ENCODE measurements around the gene DLGAP1.
A peak's percentile ranks its signal among the peaks of the same experiment; 100 is the strongest.

DLGAP1 gene

DNA sequence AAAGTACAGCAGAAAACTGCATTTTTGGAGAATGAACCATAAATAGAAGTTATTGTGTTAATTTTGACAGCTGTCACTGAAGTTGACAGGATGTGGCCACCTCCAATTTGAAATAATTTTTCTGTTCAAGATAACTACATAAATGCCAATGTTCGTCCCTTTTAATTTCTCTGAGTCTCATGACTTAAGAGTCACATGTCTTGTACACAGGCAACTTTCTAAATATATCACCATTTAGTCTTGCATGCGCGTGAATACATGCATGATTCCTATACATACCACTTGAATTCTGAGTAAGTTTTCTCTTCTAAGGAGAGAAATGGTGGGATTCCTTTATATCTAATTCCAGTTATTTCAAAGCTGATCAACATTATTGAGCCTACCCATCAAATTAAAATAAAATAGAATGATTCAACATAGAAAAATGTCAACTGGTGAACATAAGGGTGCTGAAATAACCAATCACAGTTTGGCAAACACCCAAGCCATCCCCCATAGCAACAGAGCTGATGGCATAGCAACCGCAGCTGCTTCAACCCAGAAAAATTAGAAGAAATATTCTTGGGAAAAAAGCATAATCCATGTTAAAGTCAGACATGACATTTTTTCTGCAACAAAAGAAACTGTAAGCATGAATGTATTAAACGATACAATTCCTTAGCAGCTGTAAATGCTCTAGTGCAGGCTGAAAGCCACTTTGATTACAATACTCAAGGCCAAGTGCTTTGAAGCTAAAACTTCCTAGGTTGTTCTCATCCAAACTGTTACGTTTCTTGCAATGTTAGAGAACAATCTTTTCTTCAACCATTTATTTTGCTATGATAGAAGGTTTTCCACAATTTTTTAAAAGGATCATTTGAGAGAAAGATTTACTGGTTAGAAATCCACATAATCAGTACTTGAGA is 282.7 kb downstream of the DLGAP1 start:
- no peak for DNase-seq (ENCODE audit: low read depth)

DNA sequence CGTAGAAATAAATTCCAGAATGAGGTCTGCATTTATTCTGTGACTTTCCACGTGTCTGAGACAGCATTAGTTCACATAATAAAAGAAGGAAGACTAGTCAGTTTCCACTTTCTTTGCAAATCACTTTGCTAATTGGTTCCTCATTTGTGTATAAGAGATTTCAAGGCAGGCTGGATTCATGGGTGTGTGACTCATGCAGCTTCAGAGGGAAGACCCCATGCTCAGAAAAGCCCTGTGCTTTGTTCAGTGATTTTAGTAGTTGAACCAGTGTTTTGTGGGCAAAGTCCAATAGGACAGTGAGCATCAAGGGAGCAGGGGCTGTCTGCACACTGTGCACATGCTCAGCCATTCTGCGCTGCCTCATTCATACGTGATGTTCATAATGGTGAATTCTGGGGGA is 297.8 kb downstream of the DLGAP1 start:
- DNase-seq (ENCODE audit: low read depth) = no peak

DNA sequence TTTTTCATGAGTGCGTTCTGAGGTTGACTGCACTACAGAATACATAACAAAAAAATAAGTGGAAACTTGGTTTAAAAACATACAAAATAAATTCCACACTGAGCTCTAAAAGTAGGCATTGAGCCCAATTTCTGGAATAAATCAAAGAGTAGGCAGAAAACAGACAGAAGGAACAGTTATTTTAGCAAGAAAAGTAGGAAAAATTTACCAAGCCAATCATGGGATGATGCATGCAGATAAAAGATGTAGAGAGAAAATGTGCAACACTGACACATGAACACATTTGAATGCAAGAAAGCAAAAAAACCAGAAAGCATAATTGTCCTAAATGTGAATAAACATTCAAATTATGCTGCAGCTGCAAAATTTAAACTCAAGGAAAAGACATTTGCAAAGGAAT is 308.3 kb downstream of the DLGAP1 start:
- DNase-seq (ENCODE audit: low read depth) = no peak

DNA sequence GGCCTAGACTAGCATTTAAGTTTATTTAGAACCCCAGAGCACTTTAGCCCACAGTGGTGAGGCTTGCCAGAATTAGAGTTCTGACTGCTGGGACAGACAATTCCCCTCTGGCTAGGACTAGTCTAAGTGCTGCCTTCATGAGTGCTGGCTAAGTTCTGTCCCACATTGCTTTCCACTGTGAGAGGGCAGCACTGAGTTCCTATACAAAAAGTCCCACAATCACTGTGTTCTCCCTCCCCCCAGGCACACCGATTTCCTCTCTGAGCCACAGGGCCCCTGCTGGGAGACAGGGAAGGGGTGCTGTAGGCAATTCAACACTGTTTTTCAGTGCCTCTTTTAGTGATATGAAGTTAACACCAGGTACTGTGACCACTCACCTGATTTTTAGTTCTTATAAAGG is 310.9 kb downstream of the DLGAP1 start:
- DNase-seq (ENCODE audit: low read depth) = no peak

DNA sequence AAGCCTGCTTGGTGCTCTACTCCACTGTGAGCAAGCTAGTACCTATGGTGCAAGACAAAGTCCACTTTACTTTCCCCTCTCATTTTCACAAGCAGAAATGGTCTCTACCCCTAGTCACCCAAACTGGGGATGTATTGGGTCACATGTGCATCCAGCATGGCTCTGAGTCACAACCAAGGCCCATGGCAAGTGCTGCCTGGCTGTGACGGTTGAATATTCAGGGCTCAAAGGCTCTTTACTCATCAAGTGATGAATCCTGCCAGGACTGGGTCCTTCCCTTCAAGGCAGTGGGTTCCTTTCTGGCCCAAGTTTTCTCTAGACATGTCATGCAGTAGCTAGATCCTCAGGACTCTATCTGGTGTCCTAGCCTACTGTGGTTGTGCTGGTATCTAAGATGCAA is 311.5 kb downstream of the DLGAP1 start:
- no peak for DNase-seq (ENCODE audit: low read depth)

DNA sequence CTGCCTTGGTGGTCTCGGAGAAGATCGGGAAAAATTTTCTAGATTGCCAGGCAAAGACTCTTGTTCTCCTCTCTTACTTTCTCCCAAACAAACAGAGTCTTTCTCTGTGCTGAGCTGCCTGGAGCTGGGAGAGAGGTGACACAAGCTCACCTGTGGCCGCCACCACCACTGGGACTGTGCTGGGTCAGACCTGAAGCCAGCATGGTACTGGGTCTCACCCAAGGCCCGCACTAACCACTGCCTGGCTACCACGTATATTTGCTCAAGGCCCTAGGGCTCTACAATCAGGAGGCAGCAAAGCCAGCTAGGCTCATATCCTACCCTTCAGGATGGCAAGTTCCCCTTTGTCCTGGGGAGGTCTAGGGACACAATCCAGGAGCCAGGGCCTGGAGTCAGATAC is 312.2 kb downstream of the DLGAP1 start:
- no peak for DNase-seq (ENCODE audit: low read depth)

DNA sequence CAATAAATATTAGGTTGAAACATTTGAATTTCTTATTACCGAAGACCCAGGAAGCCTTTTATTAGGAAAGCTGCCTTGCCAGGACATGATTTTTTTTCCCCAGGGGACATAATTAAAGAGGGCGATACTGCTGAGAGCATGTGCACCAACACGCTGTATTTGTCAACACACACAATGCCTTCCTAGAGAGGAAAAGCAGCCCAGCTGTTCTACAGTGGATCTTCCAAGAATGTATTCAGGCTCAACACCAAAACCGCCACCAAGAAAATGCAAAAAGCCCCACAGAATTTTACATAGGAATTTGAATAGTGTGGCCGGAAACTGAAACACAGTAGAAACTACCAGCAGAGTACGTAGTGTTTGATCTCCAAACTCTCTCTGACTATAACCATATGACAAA is 320.4 kb downstream of the DLGAP1 start:
- DNase-seq (ENCODE audit: low read depth) = no peak

DNA sequence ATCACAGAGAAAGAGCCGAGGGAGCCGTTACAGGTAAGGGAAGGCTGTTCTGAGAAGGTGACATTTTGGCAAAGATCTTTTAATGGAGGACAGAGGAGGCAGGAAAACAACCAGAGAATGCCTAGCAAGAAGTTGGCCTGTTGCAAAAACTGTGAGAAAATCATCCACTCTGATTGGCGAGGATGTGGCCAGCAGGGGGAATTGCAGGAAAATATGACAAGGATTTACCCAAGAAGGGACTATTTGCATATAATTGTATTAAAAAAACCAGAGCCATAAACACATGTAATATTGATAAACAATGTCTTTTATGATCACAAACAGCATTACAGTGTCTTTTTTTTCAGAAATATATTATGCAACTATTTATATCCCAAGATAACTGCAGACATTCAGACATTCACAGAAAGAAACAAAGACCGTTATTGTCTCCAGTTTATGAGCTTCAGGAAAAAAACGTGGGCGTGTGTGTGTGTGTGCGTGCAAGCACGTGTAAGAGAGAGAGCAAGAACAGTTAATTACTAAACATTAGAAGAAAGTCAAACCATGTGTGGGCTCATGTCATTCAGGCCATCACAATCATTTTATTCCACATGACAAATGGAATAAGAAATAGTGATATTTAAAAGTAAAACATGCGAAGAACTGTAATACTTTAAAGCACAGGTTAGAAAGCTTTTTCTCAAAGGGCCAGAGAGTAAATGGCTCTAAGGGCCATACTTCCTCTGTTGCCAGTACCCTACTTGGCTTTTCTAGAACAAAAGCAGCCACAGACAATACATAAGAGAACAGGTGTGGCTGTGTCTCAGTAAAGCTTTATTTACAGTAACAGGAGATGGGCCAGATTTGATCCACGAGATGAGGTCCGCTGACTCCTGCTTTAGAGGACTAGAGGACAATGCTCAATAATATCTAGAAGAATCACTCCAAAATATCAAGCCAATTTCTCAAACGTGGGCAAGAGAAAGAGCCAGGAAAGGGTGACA is 324.1 kb downstream of the DLGAP1 start:
- DNase-seq (ENCODE audit: low read depth) = no peak

DNA sequence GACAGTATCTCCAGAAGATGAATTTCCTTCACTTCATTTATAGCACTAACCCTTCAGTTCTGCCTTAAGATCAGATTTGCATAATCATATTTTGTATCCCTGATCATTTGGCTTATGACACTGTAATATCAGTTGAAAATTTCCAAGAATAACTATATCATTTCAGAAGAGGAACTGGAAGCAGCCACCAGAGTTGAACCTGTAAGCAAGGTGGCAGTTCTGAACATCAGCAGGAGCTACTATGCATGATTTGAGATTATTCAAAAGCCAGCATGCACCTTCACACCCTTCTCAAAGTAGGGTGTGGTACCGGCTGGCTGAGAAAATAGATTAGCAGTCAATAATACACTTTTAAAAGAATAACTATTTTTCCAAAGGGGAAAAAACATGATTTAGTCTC is 328.2 kb downstream of the DLGAP1 start:
- DNase-seq (ENCODE audit: low read depth) = no peak

DNA sequence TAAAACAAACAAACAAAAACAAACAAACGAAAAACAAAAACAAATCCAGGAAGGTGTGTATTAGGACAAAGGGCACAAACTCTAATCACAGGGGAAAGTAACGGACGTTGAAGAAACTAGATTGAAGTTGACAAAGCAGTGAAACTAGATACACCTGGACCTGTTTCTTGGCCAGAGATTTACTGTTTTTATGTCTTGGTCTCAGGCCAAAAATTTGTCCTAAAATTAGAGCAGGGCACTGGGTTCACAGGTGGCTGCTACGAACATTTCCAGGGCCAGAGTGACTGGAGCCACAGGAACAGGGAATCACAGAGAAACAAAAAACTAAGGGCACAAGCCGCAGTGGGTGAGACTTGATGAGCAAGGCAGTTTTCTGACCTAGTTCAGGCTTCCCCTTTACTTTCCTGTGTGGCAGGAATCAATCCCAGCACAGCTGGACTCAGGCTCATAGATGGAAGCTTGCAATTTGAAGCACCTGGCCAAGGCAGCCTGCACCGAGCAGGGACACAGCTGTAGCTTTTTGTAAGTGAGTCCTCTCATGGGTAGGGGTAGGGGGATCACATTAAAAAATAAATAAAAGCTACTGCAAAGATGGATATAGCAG is 329.4 kb downstream of the DLGAP1 start:
- DNase-seq (ENCODE audit: low read depth) = no peak

DNA sequence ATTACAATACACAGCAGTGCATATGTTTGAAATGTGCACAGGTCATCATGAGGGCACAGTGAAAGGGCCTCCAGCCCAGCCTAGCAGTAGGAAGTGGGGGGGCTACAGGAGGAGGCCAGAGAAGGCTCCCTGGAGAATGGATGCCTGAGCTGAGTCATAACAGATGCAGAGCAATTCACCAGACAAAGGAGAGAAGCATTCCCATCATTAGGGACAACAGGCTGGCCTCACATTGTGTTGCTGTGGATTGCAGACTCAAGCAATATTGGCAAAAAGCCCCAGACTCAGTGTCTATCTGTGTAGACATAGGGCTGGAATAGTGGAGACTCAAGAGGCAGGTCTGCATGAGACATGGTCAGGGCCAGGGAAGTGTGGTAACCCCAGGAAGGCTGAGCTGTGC is 329.9 kb downstream of the DLGAP1 start:
- DNase-seq (ENCODE audit: low read depth) = peak; percentile 19

DNA sequence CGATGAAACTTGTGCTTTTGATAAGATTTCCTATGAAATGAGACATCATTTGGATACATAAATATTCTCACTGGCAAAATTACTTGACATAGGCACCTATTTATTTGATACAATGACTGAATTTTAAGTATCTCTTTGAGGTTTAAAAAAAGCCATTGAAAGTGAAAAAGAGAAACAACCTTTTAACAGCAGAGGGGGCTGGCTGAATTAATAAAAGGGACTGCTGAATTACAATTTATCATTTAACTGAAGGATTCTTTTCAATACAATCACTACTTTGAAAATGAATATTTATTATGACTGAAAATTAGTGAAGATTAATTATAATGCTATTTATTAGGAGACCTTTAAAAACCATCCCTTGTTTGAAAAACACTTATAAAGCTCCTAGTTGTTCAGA is 335.3 kb downstream of the DLGAP1 start:
- no peak for DNase-seq (ENCODE audit: low read depth)

DNA sequence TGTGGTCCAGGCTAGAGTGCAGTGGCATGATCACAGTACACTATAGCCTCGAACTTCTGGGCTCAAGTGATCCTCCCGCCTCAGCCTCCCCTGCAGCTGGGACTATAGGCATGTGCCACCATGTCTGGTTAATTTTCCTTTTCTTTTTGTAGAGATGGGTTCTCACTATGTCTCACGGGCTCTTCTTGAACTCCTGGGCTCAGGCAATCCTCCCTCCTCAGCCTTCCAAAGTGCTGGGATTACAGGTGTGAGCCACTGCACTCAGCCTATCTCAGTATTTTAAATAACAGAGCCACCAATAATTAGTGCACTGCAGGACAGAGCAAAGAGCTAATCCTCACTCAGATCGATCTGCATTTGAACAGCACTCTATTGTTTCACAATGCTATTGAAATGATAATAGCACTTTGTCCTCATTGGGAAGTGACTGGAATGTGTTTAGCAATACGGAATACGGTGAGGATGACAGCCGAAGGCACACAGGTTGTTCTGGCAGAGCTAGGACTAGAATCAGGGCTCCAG is 335.9 kb downstream of the DLGAP1 start:
- DNase-seq (ENCODE audit: low read depth) = no peak

DNA sequence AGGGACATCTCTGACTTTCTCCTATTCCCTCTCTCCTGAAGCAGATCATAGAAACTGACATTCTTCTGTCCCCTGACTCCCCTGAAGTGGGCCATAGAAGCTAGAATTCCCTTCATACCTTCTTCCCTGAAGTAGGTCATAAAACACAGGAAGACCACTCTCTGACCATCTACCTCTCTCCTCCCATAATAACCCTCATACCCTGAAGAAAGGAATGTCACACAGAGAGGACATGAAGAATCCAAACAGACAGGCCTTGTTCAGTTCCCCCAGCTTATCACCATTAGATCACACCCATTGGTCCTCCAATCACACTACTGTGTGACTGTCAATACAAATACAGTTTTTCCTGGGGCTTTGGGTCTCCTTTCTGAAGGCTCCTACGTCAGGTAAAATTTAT is 347.1 kb downstream of the DLGAP1 start:
- DNase-seq (ENCODE audit: low read depth) = no peak

DNA sequence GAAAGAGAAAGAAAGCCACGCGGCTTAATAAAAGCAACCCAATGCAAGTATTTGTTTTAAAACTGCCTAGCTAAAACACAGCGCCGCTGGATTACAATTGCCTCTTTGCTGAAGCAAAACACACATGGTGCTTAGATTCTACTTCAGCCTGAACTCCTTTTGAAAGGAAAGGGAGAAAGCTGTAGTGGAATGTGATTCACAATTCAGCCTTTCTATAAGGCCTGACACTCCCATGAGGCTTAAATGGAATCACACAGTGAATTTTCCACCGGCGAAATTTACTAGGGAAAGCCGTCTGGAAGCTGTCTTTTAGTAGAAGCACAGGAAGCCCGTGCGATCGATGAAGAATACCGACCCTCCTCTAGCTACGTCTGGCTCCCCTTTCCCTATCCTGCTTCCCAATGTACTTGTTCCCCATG is 348.0 kb downstream of the DLGAP1 start:
- no peak for DNase-seq (ENCODE audit: low read depth)

DNA sequence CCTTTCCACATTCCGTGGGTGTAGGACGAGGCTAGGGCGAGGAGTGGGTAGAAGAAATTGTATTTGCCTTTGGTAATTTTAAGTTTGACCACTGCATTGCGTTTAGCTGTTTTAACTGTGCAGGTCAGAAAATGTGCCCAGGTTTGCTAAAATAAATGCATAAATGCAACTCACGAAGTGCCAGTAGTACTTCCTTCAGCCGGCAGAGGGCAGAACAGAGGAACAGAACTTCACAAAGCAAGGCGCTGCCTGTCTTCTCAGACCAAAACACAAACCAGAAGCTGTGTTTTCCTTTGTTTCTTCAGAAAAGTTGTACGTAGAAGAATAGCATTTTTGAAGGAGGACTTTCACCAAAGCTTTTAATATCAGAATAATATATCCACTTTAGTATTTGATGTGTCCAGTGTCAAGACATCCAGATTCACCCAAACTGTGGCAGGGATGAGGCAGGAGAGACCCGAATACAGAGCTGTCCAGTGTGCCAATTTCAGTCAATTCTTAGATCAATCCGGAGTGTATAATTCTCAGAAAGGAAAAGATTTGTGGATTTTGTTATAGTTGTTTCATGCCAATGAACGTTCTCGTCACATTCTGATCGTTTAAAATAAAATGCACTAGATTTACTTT is 348.6 kb downstream of the DLGAP1 start:
- no peak for DNase-seq (ENCODE audit: low read depth)

DNA sequence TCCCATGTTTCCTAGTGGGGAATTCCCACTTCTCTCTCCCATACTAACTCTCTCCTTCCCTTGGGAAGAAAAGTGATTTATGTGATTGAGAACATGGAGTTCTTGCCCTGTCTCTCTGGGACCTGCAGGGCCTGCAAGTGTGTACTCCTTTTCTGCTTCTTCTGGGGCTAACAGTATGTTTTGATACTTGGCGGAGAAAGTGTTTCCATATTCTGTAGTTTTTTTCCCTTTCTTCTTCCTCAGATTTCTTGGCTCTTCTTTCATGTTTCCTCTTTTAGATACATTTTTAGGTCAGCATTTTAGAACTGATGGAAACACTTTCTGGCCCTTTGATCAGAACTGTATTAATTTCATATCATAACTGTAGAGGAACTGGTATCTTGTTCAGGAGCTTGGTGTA is 352.2 kb downstream of the DLGAP1 start:
- no peak for DNase-seq (ENCODE audit: low read depth)

DNA sequence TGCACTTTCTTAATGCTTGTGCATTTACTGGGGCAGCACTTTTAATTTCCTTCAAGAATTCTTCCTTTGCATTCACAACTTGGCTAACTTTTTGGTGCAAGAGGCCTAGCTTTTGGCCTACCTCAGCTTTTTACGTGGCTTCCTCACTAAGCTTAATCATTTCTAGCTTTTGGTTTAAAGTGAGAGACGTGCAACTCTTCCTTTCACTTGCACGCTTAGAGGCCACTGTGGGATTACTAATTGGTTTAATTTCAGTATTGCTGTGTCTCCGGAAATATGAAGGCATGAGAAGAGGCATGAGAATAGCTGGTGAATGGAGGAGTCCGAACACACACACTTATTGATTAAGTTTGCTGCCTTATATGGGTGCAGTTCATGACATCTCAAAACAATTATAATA is 354.1 kb downstream of the DLGAP1 start:
- DNase-seq (ENCODE audit: low read depth) = no peak

DNA sequence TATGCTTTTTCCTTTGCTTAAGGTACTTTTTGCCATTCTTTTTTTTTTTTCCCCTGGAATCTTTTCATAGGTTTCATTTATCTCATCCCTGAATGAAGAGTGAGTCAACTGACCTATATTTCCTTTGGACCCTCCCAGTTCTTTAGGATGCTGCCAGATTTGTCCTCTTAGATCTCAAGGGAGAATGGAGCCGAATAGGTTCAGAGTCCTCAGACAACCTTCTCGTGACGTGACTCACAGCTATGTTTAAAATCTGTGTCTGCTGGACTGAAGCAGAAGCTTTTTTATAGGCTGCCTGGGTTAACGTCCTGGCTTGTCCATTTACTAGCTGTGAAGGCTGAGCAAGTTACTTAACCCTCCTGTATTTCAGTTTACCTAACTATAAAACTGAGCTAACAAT is 358.6 kb downstream of the DLGAP1 start:
- DNase-seq (ENCODE audit: low read depth) = peak; percentile 63

DNA sequence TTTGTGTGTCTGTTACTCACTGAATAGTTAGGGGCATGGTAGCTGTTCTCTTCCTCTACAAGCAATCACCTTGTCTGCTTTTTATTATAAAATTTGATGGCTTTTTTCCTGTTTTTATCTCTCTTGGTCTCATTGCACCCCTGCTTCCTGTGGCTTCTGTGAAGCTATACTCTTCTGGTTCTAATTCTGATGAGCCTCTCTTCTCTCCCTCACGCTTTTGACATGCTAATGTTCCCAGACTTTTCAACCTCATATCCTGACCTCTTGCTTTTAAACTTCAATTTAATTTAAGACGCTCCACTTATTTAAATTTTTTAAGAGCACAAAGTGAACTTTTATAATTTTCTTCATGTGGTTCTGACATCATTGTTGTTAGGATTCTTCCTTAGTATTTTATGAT is 361.4 kb downstream of the DLGAP1 start:
- DNase-seq (ENCODE audit: low read depth) = no peak

DNA sequence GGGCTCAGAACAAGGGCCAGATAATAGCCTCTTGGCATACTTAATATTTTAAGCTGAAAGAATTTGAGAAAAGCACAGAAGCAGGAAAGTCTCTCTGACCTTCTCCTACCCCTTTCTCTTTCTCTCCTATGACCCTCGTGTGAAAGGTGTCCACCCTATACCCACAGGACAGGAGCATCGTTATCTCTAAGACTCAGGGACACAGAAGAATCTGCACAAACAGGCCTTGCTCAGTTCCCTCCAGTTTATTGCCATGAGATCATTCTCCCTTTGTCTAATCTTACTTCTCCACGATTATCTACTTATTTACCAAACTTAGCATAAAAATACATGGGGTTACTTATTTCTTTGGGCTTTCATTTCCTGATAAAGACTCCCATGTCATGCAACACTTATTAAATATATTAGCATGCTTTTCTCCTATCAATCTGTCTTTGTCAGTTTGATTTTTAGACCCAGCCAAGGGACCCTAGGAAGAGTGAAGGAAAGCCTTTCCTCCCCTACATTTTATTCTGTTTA is 370.7 kb downstream of the DLGAP1 start:
- DNase-seq (ENCODE audit: low read depth) = no peak

DNA sequence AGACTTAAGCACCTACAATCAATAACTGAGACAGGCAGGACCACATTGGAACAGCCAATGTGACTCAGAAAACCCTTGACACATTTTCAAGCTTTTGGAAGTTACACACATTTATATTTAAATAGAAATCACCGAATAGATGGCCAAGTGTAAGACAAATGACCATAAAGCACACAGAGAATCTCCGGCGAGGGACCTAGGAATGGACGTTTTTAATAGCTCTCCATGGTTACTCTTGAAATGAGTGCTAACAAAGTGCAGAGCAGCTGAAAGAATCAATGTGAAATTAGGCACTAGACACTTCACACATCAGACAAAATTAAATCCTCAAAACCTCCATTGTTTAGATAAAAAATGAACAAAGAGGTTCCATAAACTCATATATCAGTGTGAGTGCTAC is 376.9 kb downstream of the DLGAP1 start:
- DNase-seq (ENCODE audit: low read depth) = no peak
